ENCODE data around the gene KRTAP12-1.

The KRTAP12-1 gene

GRCh38 chr21:44648557-44649311 is 33.2 kb downstream of the KRTAP12-1 start:
- no peak; the same call in 2 of the 3 replicates for ATAC-seq
- TF ChIP-seq RARB (CRISPR knock-in tag; IDR thresholded peaks at IDR 0.05) = no peak
- TF ChIP-seq CSRNP3 (CRISPR knock-in tag; IDR thresholded peaks at IDR 0.05) = no peak
- no peak for TF ChIP-seq PPARA (CRISPR knock-in tag; IDR thresholded peaks at IDR 0.05; ENCODE audit: borderline replicate concordance)
- TF ChIP-seq CREB5 (CRISPR knock-in tag; IDR thresholded peaks at IDR 0.05; ENCODE audit: low read depth) = no peak
- TF ChIP-seq SNAI2 (CRISPR knock-in tag; IDR thresholded peaks at IDR 0.05) = no peak
- TF ChIP-seq ZC3H10 (CRISPR knock-in tag; IDR thresholded peaks at IDR 0.05) = no peak
- TF ChIP-seq ZNF565 (CRISPR knock-in tag; conservative IDR thresholded peaks at IDR 0.05; ENCODE audit: low read depth) = no peak
- TF ChIP-seq TSHZ2 (CRISPR knock-in tag; IDR thresholded peaks at IDR 0.05) = no peak
- no peak for TF ChIP-seq ARNTL (CRISPR knock-in tag; IDR thresholded peaks at IDR 0.05; ENCODE audit: borderline replicate concordance, low read depth)
- no peak for TF ChIP-seq GLIS3 (CRISPR knock-in tag; IDR thresholded peaks at IDR 0.05)
- no peak for TF ChIP-seq ESRRG (CRISPR knock-in tag; IDR thresholded peaks at IDR 0.05)
- TF ChIP-seq TOX (CRISPR knock-in tag; IDR thresholded peaks at IDR 0.05; ENCODE audit: borderline replicate concordance) = no peak
- TF ChIP-seq OSR1 (CRISPR knock-in tag; IDR thresholded peaks at IDR 0.05) = no peak
- no peak for TF ChIP-seq ZNF70 (CRISPR knock-in tag; IDR thresholded peaks at IDR 0.05)
- TF ChIP-seq POU6F1 (CRISPR knock-in tag; IDR thresholded peaks at IDR 0.05; ENCODE audit: borderline replicate concordance, low read depth) = no peak
- no peak for TF ChIP-seq CSDC2 (CRISPR knock-in tag; IDR thresholded peaks at IDR 0.05)
- no peak for TF ChIP-seq ZFP3 (CRISPR knock-in tag; IDR thresholded peaks at IDR 0.05)

DNA sequence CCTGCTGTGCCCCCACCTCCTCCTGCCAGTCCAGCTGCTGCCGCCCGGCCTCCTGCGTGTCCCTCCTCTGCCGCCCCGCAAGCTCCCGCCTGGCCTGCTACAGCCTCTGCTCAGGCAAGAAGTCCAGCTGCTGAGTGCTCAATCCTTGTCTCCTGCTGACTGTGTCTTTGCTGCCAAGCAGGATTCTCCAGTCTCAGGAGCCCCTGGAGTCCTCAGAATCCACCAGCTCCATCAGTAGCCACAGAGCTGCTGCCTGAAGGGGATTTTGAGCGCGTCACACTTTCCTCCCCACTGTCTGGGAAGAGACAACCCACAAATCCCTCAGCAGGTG is 34.8 kb downstream of the KRTAP12-1 start:
- ATAC-seq = no peak; the same call in 2 of the 3 replicates
- TF ChIP-seq ZNF8 (CRISPR knock-in tag; IDR thresholded peaks at IDR 0.05) = no peak
- TF ChIP-seq ZNF565 (CRISPR knock-in tag; conservative IDR thresholded peaks at IDR 0.05; ENCODE audit: low read depth) = no peak
- TF ChIP-seq POU6F1 (CRISPR knock-in tag; IDR thresholded peaks at IDR 0.05; ENCODE audit: borderline replicate concordance, low read depth) = no peak
- no peak for TF ChIP-seq CREB5 (CRISPR knock-in tag; IDR thresholded peaks at IDR 0.05; ENCODE audit: low read depth)
- TF ChIP-seq GLIS3 (CRISPR knock-in tag; IDR thresholded peaks at IDR 0.05) = no peak
- no peak for TF ChIP-seq PATZ1 (CRISPR knock-in tag; IDR thresholded peaks at IDR 0.05; ENCODE audit: borderline replicate concordance)
- TF ChIP-seq ARNTL (CRISPR knock-in tag; IDR thresholded peaks at IDR 0.05; ENCODE audit: borderline replicate concordance, low read depth) = no peak
- TF ChIP-seq TSHZ2 (CRISPR knock-in tag; IDR thresholded peaks at IDR 0.05) = no peak
- no peak for TF ChIP-seq RARB (CRISPR knock-in tag; IDR thresholded peaks at IDR 0.05)
- no peak for TF ChIP-seq ZNF70 (CRISPR knock-in tag; IDR thresholded peaks at IDR 0.05)
- TF ChIP-seq ZC3H10 (CRISPR knock-in tag; IDR thresholded peaks at IDR 0.05) = no peak
- no peak for TF ChIP-seq CSDC2 (CRISPR knock-in tag; IDR thresholded peaks at IDR 0.05)
- no peak for TF ChIP-seq TOX (CRISPR knock-in tag; IDR thresholded peaks at IDR 0.05; ENCODE audit: borderline replicate concordance)
- TF ChIP-seq OSR1 (CRISPR knock-in tag; IDR thresholded peaks at IDR 0.05) = no peak
- no peak for TF ChIP-seq BACH2 (CRISPR knock-in tag; IDR thresholded peaks at IDR 0.05; ENCODE audit: borderline replicate concordance)
- no peak for TF ChIP-seq PPARA (CRISPR knock-in tag; IDR thresholded peaks at IDR 0.05; ENCODE audit: borderline replicate concordance)

Data from SK-N-SH treated with all-trans-retinoic acid at 6 μM for 48 hours (cell line).